Measurements from ENCODE around the gene ATP10A. TPM values are rescaled to one million over a fixed set of nuclear protein-coding genes. Genes with fewer than 3 reads are reported as not detected.

The ATP10A gene
- total RNA-seq, 8 experiments from 2014 or later: 0.09 to 4.6 (median 0.97) TPM

- no peak overlapping the region for H3K4me3 ChIP-seq
- in situ Hi-C loops (cut with MboI; ENCODE audit: low pct_unique_long_range_greater_than_20kb in 2 of 9, low sequenced_read_pairs in 9 of 9, unreplicated experiment in 9 of 9): no loop called here
- no peak overlapping the region for H3K27ac ChIP-seq
- no peaks in the 10 kb centered on the region for H3K4me1 ChIP-seq (replicated peaks in 1 of 2)
- WGBS, 10 experiments: 76 to 100% (median 90%) methylated on average over 2 to 4 of the region's 4 CpGs; no CpG with 5 or more reads in 1 of the 10 experiments
- no peak for ATAC-seq (replicated peaks in 6 of 8)
These were observed 16.3 kb upstream of the ATP10A start for GRCh38 chr15:25879438-25879837.

GRCh38 chr15:25877681-25878080, 14.6 kb upstream of the ATP10A start:
- in situ Hi-C loops (cut with MboI; ENCODE audit: low pct_unique_long_range_greater_than_20kb in 2 of 9, low sequenced_read_pairs in 9 of 9, unreplicated experiment in 9 of 9): no loop called here
- Histone ChIP-seq H3K4me3 (no peak overlapping the region), H3K4me1 (replicated peaks in 1 of 2) (no peaks in the 10 kb centered on the region), H3K27ac (no peak overlapping the region)
- WGBS, 10 experiments: 40 to 100% (median 81%) methylated on average over 1 to 6 of the region's 7 CpGs; no CpG with 5 or more reads in 1 of the 10 experiments
- ATAC-seq (replicated peaks in 6 of 8): no peak

GRCh38 chr15:25876231-25877140, 13.4 kb upstream of the ATP10A start:
- ATAC-seq (replicated peaks in 6 of 8): no peak
- H3K4me3 ChIP-seq: no peak overlapping the region
- no peaks in the 10 kb centered on the region for H3K4me1 ChIP-seq (replicated peaks in 1 of 2)
- in situ Hi-C loops (cut with MboI; ENCODE audit: low pct_unique_long_range_greater_than_20kb in 2 of 9, low sequenced_read_pairs in 9 of 9, unreplicated experiment in 9 of 9): no loop called here
- WGBS, 10 experiments: 58 to 100% (median 92%) methylated on average over 1 to 16 of the region's 18 CpGs
- H3K27ac ChIP-seq: no peak overlapping the region

- no peaks in the 10 kb centered on the region for H3K4me1 ChIP-seq (replicated peaks in 1 of 2)
- 12 to 100% (median 83%) methylated on average over 1 to 7 of the region's 7 CpGs; no CpG with 5 or more reads in 5 of the 10 experiments for WGBS, 10 experiments
These were observed 12.4 kb upstream of the ATP10A start for GRCh38 chr15:25875566-25875965.

GRCh38 chr15:25874379-25874778, 11.3 kb upstream of the ATP10A start:
- no peaks in the 10 kb centered on the region for H3K4me1 ChIP-seq (replicated peaks in 1 of 2)
- no peak overlapping the region for H3K27ac ChIP-seq
- ATAC-seq (replicated peaks in 6 of 8): no peak
- in situ Hi-C loops (cut with MboI; ENCODE audit: low pct_unique_long_range_greater_than_20kb in 2 of 9, low sequenced_read_pairs in 9 of 9, unreplicated experiment in 9 of 9): no loop called here
- no peak overlapping the region for H3K4me3 ChIP-seq

More at GRCh38 chr15:25875566-25875965, 12.4 kb upstream of the ATP10A start:
- peak in 2 of 8 experiments; percentile 18 to 27 for ATAC-seq (replicated peaks in 6 of 8)
- Histone ChIP-seq H3K4me3 (no peak overlapping the region), H3K27ac (no peak overlapping the region)
- in situ Hi-C loops (cut with MboI; ENCODE audit: low pct_unique_long_range_greater_than_20kb in 2 of 9, low sequenced_read_pairs in 9 of 9, unreplicated experiment in 9 of 9): no loop called here

GRCh38 chr15:25871403-25871802, 8.3 kb upstream of the ATP10A start:
- Histone ChIP-seq H3K4me3 (no peak overlapping the region), H3K4me1 (replicated peaks in 1 of 2) (no peaks in the 10 kb centered on the region), H3K27ac (no peak overlapping the region)
- in situ Hi-C loops (cut with MboI; ENCODE audit: low pct_unique_long_range_greater_than_20kb in 2 of 9, low sequenced_read_pairs in 9 of 9, unreplicated experiment in 9 of 9): no loop called here
- no peak for ATAC-seq (replicated peaks in 6 of 8)

- Histone ChIP-seq H3K4me3 (no peak overlapping the region), H3K4me1 (replicated peaks in 1 of 2) (no peaks in the 10 kb centered on the region), H3K27ac (no peak overlapping the region)
- in situ Hi-C loops (cut with MboI; ENCODE audit: low pct_unique_long_range_greater_than_20kb in 2 of 9, low sequenced_read_pairs in 9 of 9, unreplicated experiment in 9 of 9): no loop called here
- WGBS, 10 experiments: 38 to 97% (median 84%) methylated on average over 1 to 2 of the region's 2 CpGs; no CpG with 5 or more reads in 1 of the 10 experiments
- no peak for ATAC-seq (replicated peaks in 6 of 8)
These were observed 7.8 kb upstream of the ATP10A start for GRCh38 chr15:25870938-25871337.

GRCh38 chr15:25869701-25870100, 6.6 kb upstream of the ATP10A start:
- no peak overlapping the region for H3K27ac ChIP-seq
- in situ Hi-C loops (cut with MboI; ENCODE audit: low pct_unique_long_range_greater_than_20kb in 2 of 9, low sequenced_read_pairs in 9 of 9, unreplicated experiment in 9 of 9): no loop called here
- no peak for ATAC-seq (replicated peaks in 6 of 8)
- WGBS, 10 experiments: 50 to 88% (median 63%) methylated on average over 1 to 7 of the region's 8 CpGs; no CpG with 5 or more reads in 1 of the 10 experiments
- no peak overlapping the region for H3K4me3 ChIP-seq
- H3K4me1 ChIP-seq (replicated peaks in 1 of 2): no peaks in the 10 kb centered on the region

GRCh38 chr15:25866874-25867273, 3.7 kb upstream of the ATP10A start:
- WGBS, 10 experiments: 80 to 100% (median 93%) methylated on average over 1 to 6 of the region's 7 CpGs; no CpG with 5 or more reads in 2 of the 10 experiments
- in situ Hi-C loops (cut with MboI; ENCODE audit: low pct_unique_long_range_greater_than_20kb in 2 of 9, low sequenced_read_pairs in 9 of 9, unreplicated experiment in 9 of 9): no loop called here
- Histone ChIP-seq H3K27ac (no peak overlapping the region), H3K4me3 (no peak overlapping the region), H3K4me1 (replicated peaks in 1 of 2) (no peaks in the 10 kb centered on the region)
- ATAC-seq (replicated peaks in 6 of 8): no peak

GRCh38 chr15:25866251-25866650, 3.1 kb upstream of the ATP10A start:
- 71 to 100% (median 99%) methylated on average over 1 to 6 of the region's 8 CpGs; no CpG with 5 or more reads in 4 of the 10 experiments for WGBS, 10 experiments
- Histone ChIP-seq H3K27ac (no peak overlapping the region), H3K4me1 (replicated peaks in 1 of 2) (no peaks in the 10 kb centered on the region), H3K4me3 (no peak overlapping the region)
- in situ Hi-C loops (cut with MboI; ENCODE audit: low pct_unique_long_range_greater_than_20kb in 2 of 9, low sequenced_read_pairs in 9 of 9, unreplicated experiment in 9 of 9): no loop called here
- ATAC-seq (replicated peaks in 6 of 8): no peak

- no peak for ATAC-seq (replicated peaks in 6 of 8)
- Histone ChIP-seq H3K4me1 (replicated peaks in 1 of 2) (no peaks in the 10 kb centered on the region), H3K27ac (no peak overlapping the region), H3K4me3 (no peak overlapping the region)
- in situ Hi-C loops (cut with MboI; ENCODE audit: low pct_unique_long_range_greater_than_20kb in 2 of 9, low sequenced_read_pairs in 9 of 9, unreplicated experiment in 9 of 9): no loop called here
- WGBS, 10 experiments: 71 to 100% (median 100%) methylated on average over 1 of the region's 3 CpGs; no CpG with 5 or more reads in 5 of the 10 experiments
These were observed 1.8 kb upstream of the ATP10A start for GRCh38 chr15:25864966-25865365.

GRCh38 chr15:25863968-25864580, 947 bp upstream of the ATP10A start:
- no peak for ATAC-seq (replicated peaks in 6 of 8)
- Histone ChIP-seq H3K4me3 (no peak overlapping the region), H3K27ac (no peak overlapping the region), H3K4me1 (replicated peaks in 1 of 2) (no peaks in the 10 kb centered on the region)
- in situ Hi-C loops (cut with MboI; ENCODE audit: low pct_unique_long_range_greater_than_20kb in 2 of 9, low sequenced_read_pairs in 9 of 9, unreplicated experiment in 9 of 9): no loop called here
- WGBS, 10 experiments: 20 to 99% (median 80%) methylated on average over 1 to 8 of the region's 21 CpGs; no CpG with 5 or more reads in 3 of the 10 experiments

- WGBS, 10 experiments: 0 to 10% (median 7%) methylated on average over 2 to 3 of the region's 69 CpGs; no CpG with 5 or more reads in 7 of the 10 experiments
- in situ Hi-C loops (cut with MboI; ENCODE audit: low pct_unique_long_range_greater_than_20kb in 2 of 9, low sequenced_read_pairs in 9 of 9, unreplicated experiment in 9 of 9): no loop called here
- Histone ChIP-seq H3K4me1 (replicated peaks in 1 of 2) (no peaks in the 10 kb centered on the region), H3K4me3 (peak overlapping the region; percentile 36 to 49 (median 39)), H3K27ac (no peak overlapping the region)
- ATAC-seq (replicated peaks in 6 of 8): peak; percentile 19 to 60 (median 34)
These were observed 536 bp downstream of the ATP10A start for GRCh38 chr15:25862472-25863110.
